ENCODE results near the gene MEGF11.

The MEGF11 gene

GRCh38 chr15:66188464-66188863 lies 65.1 kb downstream of the MEGF11 start:
- TF ChIP-seq GLIS3 (CRISPR knock-in tag; IDR thresholded peaks at IDR 0.05) (no peak), ZFP3 (CRISPR knock-in tag; IDR thresholded peaks at IDR 0.05) (no peak), CSRNP3 (CRISPR knock-in tag; IDR thresholded peaks at IDR 0.05) (no peak), ZFP30 (CRISPR knock-in tag; IDR thresholded peaks at IDR 0.05) (no peak), ISL1 (CRISPR knock-in tag; IDR thresholded peaks at IDR 0.05) (no peak), ZNF565 (CRISPR knock-in tag; conservative IDR thresholded peaks at IDR 0.05; ENCODE audit: low read depth) (no peak), CREB5 (CRISPR knock-in tag; IDR thresholded peaks at IDR 0.05; ENCODE audit: low read depth) (no peak), ZC3H10 (CRISPR knock-in tag; IDR thresholded peaks at IDR 0.05) (no peak), POU6F1 (CRISPR knock-in tag; IDR thresholded peaks at IDR 0.05; ENCODE audit: borderline replicate concordance, low read depth) (no peak), CSDC2 (CRISPR knock-in tag; IDR thresholded peaks at IDR 0.05) (no peak), PPARA (CRISPR knock-in tag; IDR thresholded peaks at IDR 0.05; ENCODE audit: borderline replicate concordance) (no peak), TCF4 (CRISPR knock-in tag; IDR thresholded peaks at IDR 0.05; ENCODE audit: borderline replicate concordance) (no peak), ZNF70 (CRISPR knock-in tag; IDR thresholded peaks at IDR 0.05) (no peak), PATZ1 (CRISPR knock-in tag; IDR thresholded peaks at IDR 0.05; ENCODE audit: borderline replicate concordance) (no peak)
- no peak; the same call in 2 of the 3 replicates for ATAC-seq

- TF ChIP-seq ZNF70 (CRISPR knock-in tag; IDR thresholded peaks at IDR 0.05) = no peak
- no peak for TF ChIP-seq POU6F1 (CRISPR knock-in tag; IDR thresholded peaks at IDR 0.05; ENCODE audit: borderline replicate concordance, low read depth)
- no peak for TF ChIP-seq ZFP30 (CRISPR knock-in tag; IDR thresholded peaks at IDR 0.05)
- TF ChIP-seq ZC3H10 (CRISPR knock-in tag; IDR thresholded peaks at IDR 0.05) = no peak
- no peak for TF ChIP-seq BACH2 (CRISPR knock-in tag; IDR thresholded peaks at IDR 0.05; ENCODE audit: borderline replicate concordance)
- TF ChIP-seq ESRRG (CRISPR knock-in tag; IDR thresholded peaks at IDR 0.05) = no peak
- TF ChIP-seq OSR1 (CRISPR knock-in tag; IDR thresholded peaks at IDR 0.05) = no peak
- no peak for TF ChIP-seq ARNTL (CRISPR knock-in tag; IDR thresholded peaks at IDR 0.05; ENCODE audit: borderline replicate concordance, low read depth)
- no peak for TF ChIP-seq TCF4 (CRISPR knock-in tag; IDR thresholded peaks at IDR 0.05; ENCODE audit: borderline replicate concordance)
- no peak for TF ChIP-seq PATZ1 (CRISPR knock-in tag; IDR thresholded peaks at IDR 0.05; ENCODE audit: borderline replicate concordance)
- ATAC-seq = no peak
Observed at GRCh38 chr15:66187271-66187670, 66.3 kb downstream of the MEGF11 start.

- no peak for TF ChIP-seq ARNTL (CRISPR knock-in tag; IDR thresholded peaks at IDR 0.05; ENCODE audit: borderline replicate concordance, low read depth)
- TF ChIP-seq RARB (CRISPR knock-in tag; IDR thresholded peaks at IDR 0.05) = no peak
- TF ChIP-seq SNAI2 (CRISPR knock-in tag; IDR thresholded peaks at IDR 0.05) = no peak
- TF ChIP-seq TOX (CRISPR knock-in tag; IDR thresholded peaks at IDR 0.05; ENCODE audit: borderline replicate concordance) = no peak
- TF ChIP-seq PPARA (CRISPR knock-in tag; IDR thresholded peaks at IDR 0.05; ENCODE audit: borderline replicate concordance) = no peak
- no peak for TF ChIP-seq ZFP3 (CRISPR knock-in tag; IDR thresholded peaks at IDR 0.05)
- TF ChIP-seq PATZ1 (CRISPR knock-in tag; IDR thresholded peaks at IDR 0.05; ENCODE audit: borderline replicate concordance) = no peak
- no peak; the same call in 2 of the 3 replicates for ATAC-seq
Observed at GRCh38 chr15:66186049-66186825, 67.3 kb downstream of the MEGF11 start.
